Measurements from ENCODE around the gene TUBGCP2.
"Not testable (repeated sequence)": the region's sequence is repeated elsewhere in the genome, so short reads cannot be mapped to it uniquely, and the experiment has no call there.

The TUBGCP2 gene

DNA sequence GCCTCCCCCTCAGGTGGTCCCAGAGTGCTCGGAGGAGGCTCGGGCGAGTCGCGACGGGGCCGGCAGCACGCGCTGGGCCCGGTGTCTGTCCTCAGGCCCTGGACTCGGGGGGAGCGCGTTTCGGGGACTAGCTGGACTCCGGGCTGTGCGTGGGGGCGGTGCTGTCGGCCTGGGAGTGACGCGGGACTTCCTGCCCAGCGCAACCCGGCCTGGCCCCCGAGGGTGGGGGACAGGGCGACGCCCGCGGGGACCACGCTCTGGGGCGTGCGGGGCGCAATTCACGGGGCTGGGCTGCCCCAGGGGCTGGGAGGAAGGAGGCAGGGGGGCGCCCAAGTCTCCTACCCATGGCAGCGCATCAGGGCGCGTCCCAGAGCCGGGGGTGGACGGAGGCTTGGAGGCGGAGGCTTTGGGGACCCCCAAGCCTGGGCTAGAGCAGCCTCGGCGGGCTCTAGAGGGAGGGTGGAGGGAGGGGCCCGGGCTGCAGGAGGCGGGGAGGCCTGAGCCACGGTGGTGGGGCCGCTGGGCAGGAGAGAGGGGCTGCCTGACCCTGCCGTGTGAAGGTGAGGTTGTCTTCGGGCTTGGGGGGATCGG lies 73.3 kb downstream of the TUBGCP2 start:
- H3K79me1 ChIP-seq (replicated peaks; ENCODE audit: low read length, poor library complexity, severe bottlenecking): no peaks in the 10 kb centered on the region
- H3K18ac ChIP-seq (ENCODE audit: low read depth in 1 of 2, low read length in 2 of 2): no peak overlapping the region
- H2BK12ac ChIP-seq (ENCODE audit: low read length in 2 of 2): no peak overlapping the region
- no peak overlapping the region for H2AK5ac ChIP-seq (ENCODE audit: low read length, severe bottlenecking)
- no peak overlapping the region for H2AFZ ChIP-seq (ENCODE audit: low read depth, low read length)
- no peak overlapping the region for H3K4me2 ChIP-seq (ENCODE audit: low read length, poor library complexity, severe bottlenecking)
- H3K4me1 ChIP-seq (ENCODE audit: control insufficient read depth, insufficient read depth, low read depth, low read length): peaks cover 32% of the 10 kb centered on the region
- no peak overlapping the region for H3K27ac ChIP-seq (ENCODE audit: low read length, poor library complexity, severe bottlenecking)
- no peak overlapping the region for H4K8ac ChIP-seq (ENCODE audit: low read length)
- 12% methylated on average over 48 of the region's 48 CpGs for WGBS
- no peak overlapping the region for H2BK120ac ChIP-seq (ENCODE audit: low read depth, low read length)
- H3K36me3 ChIP-seq (ENCODE audit: control insufficient read depth in 1 of 2, insufficient read depth in 2 of 2, low read depth in 1 of 2, low read length in 2 of 2): no peaks in the 10 kb centered on the region
- no peak overlapping the region for H3K14ac ChIP-seq (ENCODE audit: low read length in 2 of 2)
- H3K9ac ChIP-seq (ENCODE audit: low read length): no peak overlapping the region
- H3K23ac ChIP-seq (ENCODE audit: low read length in 2 of 2): no peak overlapping the region
- H3K4me3 ChIP-seq (ENCODE audit: insufficient read depth in 1 of 2, low read depth in 1 of 2, low read length in 2 of 2): no peak overlapping the region
- H3K9me3 ChIP-seq (ENCODE audit: control insufficient read depth, low read length): no peaks in the 10 kb centered on the region
- DNase-seq: no peak
- no peak overlapping the region for H2BK15ac ChIP-seq (ENCODE audit: low read depth, poor library complexity, severe bottlenecking)
- no peak overlapping the region for H3K4ac ChIP-seq (ENCODE audit: low read depth in 1 of 2, low read length in 2 of 2)
- H4K91ac ChIP-seq (ENCODE audit: low read length): no peak overlapping the region
- H2BK5ac ChIP-seq (ENCODE audit: low read depth, low read length, poor library complexity, severe bottlenecking): no peak overlapping the region
- peaks cover 73 to 74% of the 10 kb centered on the region in 2 experiments for H3K27me3 ChIP-seq (ENCODE audit: control insufficient read depth in 1 of 2, insufficient read depth in 1 of 2, low read length in 2 of 2)

DNA sequence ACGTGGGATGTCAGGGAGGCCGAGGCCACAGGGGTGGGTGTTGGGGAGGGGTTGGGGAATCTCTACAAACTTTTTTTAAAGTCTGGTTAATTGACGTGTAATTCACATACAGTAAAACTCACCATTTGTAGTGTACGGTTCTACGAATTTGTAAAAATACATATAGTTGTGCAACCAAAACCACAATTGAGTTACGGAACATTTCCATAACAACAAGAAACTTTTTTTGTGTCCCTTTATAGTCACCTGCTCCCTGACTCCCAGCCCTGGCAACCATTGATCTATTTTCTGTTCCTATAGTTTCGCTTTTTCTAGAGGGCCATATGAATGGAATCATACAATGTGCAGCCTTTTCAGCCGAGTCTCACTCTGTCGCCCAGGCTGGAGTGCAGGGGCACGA lies 73.9 kb downstream of the TUBGCP2 start:
- H3K27ac ChIP-seq (ENCODE audit: low read length, poor library complexity, severe bottlenecking): not testable (repeated sequence)

DNA sequence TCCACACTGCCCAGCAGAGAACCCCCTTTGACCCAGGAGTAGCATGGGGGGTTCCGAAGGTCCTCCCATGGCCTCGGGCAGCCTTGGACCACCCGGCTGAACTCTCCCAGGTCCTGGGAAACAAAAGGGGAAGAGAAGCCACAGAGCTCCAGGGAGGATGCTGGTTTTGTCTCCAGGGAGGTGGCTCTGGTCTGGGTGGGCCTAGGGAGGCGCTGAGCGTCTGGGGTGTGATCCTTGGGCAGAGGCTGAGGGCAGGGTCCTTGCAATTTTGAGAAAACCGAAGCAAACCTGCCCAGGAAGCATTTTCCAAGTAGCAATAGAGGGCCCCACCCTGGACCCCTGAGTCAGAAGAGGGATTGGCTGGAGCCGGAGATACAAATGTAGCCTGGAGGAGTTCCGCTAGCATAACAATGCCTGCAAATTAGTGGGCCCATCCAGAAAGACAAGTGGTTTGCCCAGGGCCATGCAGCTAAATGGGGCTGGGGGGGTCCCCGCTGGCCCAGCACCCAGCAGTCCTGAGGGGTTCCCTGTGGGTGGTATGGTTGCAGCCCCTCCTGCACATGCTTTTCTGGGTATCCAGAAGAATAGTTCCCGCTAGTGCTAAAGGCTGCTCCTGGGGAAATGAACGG lies 76.6 kb downstream of the TUBGCP2 start:
- 73% methylated on average over 11 of the region's 11 CpGs for WGBS
- Histone ChIP-seq H2AK5ac (ENCODE audit: low read length, severe bottlenecking) (no peak overlapping the region), H3K4me2 (ENCODE audit: low read length, poor library complexity, severe bottlenecking) (no peak overlapping the region), H3K9me3 (ENCODE audit: control insufficient read depth, low read length) (no peaks in the 10 kb centered on the region), H2BK5ac (ENCODE audit: low read depth, low read length, poor library complexity, severe bottlenecking) (no peak overlapping the region), H3K23ac (ENCODE audit: low read length in 2 of 2) (no peak overlapping the region), H2BK120ac (ENCODE audit: low read depth, low read length) (no peak overlapping the region), H3K4me3 (ENCODE audit: insufficient read depth in 1 of 2, low read depth in 1 of 2, low read length in 2 of 2) (no peak overlapping the region), H3K36me3 (ENCODE audit: control insufficient read depth in 1 of 2, insufficient read depth in 2 of 2, low read depth in 1 of 2, low read length in 2 of 2) (no peaks in the 10 kb centered on the region), H3K9ac (ENCODE audit: low read length) (no peak overlapping the region), H4K91ac (ENCODE audit: low read length) (no peak overlapping the region), H2AFZ (ENCODE audit: low read depth, low read length) (no peak overlapping the region), H3K27ac (ENCODE audit: low read length, poor library complexity, severe bottlenecking) (no peak overlapping the region), H3K18ac (ENCODE audit: low read depth in 1 of 2, low read length in 2 of 2) (no peak overlapping the region), H3K27me3 (ENCODE audit: control insufficient read depth in 1 of 2, insufficient read depth in 1 of 2, low read length in 2 of 2) (peaks cover 64 to 71% of the 10 kb centered on the region in 2 experiments), H2BK12ac (ENCODE audit: low read length in 2 of 2) (no peak overlapping the region), H3K4ac (ENCODE audit: low read depth in 1 of 2, low read length in 2 of 2) (no peak overlapping the region), H4K8ac (ENCODE audit: low read length) (no peak overlapping the region), H2BK15ac (ENCODE audit: low read depth, poor library complexity, severe bottlenecking) (no peak overlapping the region), H3K14ac (ENCODE audit: low read length in 2 of 2) (no peak overlapping the region), H3K79me1 (replicated peaks; ENCODE audit: low read length, poor library complexity, severe bottlenecking) (no peaks in the 10 kb centered on the region), H3K4me1 (ENCODE audit: control insufficient read depth, insufficient read depth, low read depth, low read length) (peaks cover 20% of the 10 kb centered on the region)
- DNase-seq: no peak

More for the DNA sequence above, 73.9 kb downstream of the TUBGCP2 start:
- H2BK12ac ChIP-seq (ENCODE audit: low read length in 2 of 2); H2BK120ac ChIP-seq (ENCODE audit: low read depth, low read length); H3K79me1 ChIP-seq (replicated peaks; ENCODE audit: low read length, poor library complexity, severe bottlenecking); DNase-seq; H3K36me3 ChIP-seq (ENCODE audit: control insufficient read depth in 1 of 2, insufficient read depth in 2 of 2, low read depth in 1 of 2, low read length in 2 of 2); H2BK5ac ChIP-seq (ENCODE audit: low read depth, low read length, poor library complexity, severe bottlenecking); H4K91ac ChIP-seq (ENCODE audit: low read length); H2BK15ac ChIP-seq (ENCODE audit: low read depth, poor library complexity, severe bottlenecking); H3K4me3 ChIP-seq (ENCODE audit: insufficient read depth in 1 of 2, low read depth in 1 of 2, low read length in 2 of 2); H3K9ac ChIP-seq (ENCODE audit: low read length); H3K4ac ChIP-seq (ENCODE audit: low read depth in 1 of 2, low read length in 2 of 2); H4K8ac ChIP-seq (ENCODE audit: low read length); H2AK5ac ChIP-seq (ENCODE audit: low read length, severe bottlenecking); H2AFZ ChIP-seq (ENCODE audit: low read depth, low read length); H3K9me3 ChIP-seq (ENCODE audit: control insufficient read depth, low read length); H3K4me2 ChIP-seq (ENCODE audit: low read length, poor library complexity, severe bottlenecking); H3K23ac ChIP-seq (ENCODE audit: low read length in 2 of 2); H3K18ac ChIP-seq (ENCODE audit: low read depth in 1 of 2, low read length in 2 of 2); H3K14ac ChIP-seq (ENCODE audit: low read length in 2 of 2): not testable (repeated sequence)
- 89% methylated on average over 5 of the region's 10 CpGs for WGBS
- Histone ChIP-seq H3K27me3 (ENCODE audit: control insufficient read depth in 1 of 2, insufficient read depth in 1 of 2, low read length in 2 of 2) (peaks cover 70 to 74% of the 10 kb centered on the region in 2 experiments), H3K4me1 (ENCODE audit: control insufficient read depth, insufficient read depth, low read depth, low read length) (peaks cover 33% of the 10 kb centered on the region)

DNA sequence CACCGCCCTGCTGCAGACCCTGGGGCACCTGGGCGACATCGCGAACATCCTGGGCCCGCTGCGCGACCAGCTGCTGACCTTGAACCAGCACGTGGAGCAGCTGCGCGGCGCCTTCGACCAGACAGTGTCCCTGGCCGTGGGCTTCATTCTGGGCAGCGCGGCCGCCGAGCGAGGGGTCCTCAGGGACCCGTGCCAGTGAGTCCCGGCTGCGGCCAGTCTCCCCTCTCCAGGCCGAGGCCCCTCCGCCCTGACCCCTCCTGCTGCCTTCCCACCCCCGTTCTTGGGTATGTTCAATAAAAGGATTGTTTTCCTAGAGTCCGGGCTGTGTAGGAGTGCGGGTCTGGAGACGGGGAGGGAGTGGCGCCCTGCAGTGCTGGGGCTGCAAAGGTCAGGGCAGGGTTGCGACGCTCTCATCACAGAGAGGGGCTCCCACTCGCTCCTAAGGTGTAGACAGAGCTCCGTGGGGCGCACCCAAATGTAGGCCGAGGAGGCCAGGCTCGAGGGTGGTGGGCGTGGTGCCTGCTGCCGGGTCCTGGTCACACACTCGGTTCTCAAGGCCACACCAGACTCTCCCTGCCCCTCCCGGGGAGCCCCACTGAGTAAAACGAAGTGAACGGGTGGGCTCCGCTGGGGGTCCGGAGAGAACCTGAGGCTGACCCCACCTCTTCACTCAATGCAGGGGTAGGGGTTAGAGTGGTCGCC lies 77.3 kb downstream of the TUBGCP2 start:
- peaks cover 13% of the 10 kb centered on the region for H3K4me1 ChIP-seq (ENCODE audit: control insufficient read depth, insufficient read depth, low read depth, low read length)
- H3K4ac ChIP-seq (ENCODE audit: low read depth in 1 of 2, low read length in 2 of 2): no peak overlapping the region
- no peak overlapping the region for H2BK15ac ChIP-seq (ENCODE audit: low read depth, poor library complexity, severe bottlenecking)
- peaks cover 64 to 71% of the 10 kb centered on the region in 2 experiments for H3K27me3 ChIP-seq (ENCODE audit: control insufficient read depth in 1 of 2, insufficient read depth in 1 of 2, low read length in 2 of 2)
- no peak for DNase-seq
- no peak overlapping the region for H3K4me3 ChIP-seq (ENCODE audit: insufficient read depth in 1 of 2, low read depth in 1 of 2, low read length in 2 of 2)
- no peak overlapping the region for H2BK5ac ChIP-seq (ENCODE audit: low read depth, low read length, poor library complexity, severe bottlenecking)
- no peak overlapping the region for H3K9ac ChIP-seq (ENCODE audit: low read length)
- no peak overlapping the region for H3K23ac ChIP-seq (ENCODE audit: low read length in 2 of 2)
- no peak overlapping the region for H2AFZ ChIP-seq (ENCODE audit: low read depth, low read length)
- H3K9me3 ChIP-seq (ENCODE audit: control insufficient read depth, low read length): no peaks in the 10 kb centered on the region
- no peaks in the 10 kb centered on the region for H3K79me1 ChIP-seq (replicated peaks; ENCODE audit: low read length, poor library complexity, severe bottlenecking)
- no peaks in the 10 kb centered on the region for H3K36me3 ChIP-seq (ENCODE audit: control insufficient read depth in 1 of 2, insufficient read depth in 2 of 2, low read depth in 1 of 2, low read length in 2 of 2)
- H4K8ac ChIP-seq (ENCODE audit: low read length): no peak overlapping the region
- H2BK12ac ChIP-seq (ENCODE audit: low read length in 2 of 2): no peak overlapping the region
- no peak overlapping the region for H2BK120ac ChIP-seq (ENCODE audit: low read depth, low read length)
- no peak overlapping the region for H2AK5ac ChIP-seq (ENCODE audit: low read length, severe bottlenecking)
- 79% methylated on average over 41 of the region's 44 CpGs for WGBS
- H3K18ac ChIP-seq (ENCODE audit: low read depth in 1 of 2, low read length in 2 of 2): no peak overlapping the region
- H3K4me2 ChIP-seq (ENCODE audit: low read length, poor library complexity, severe bottlenecking): no peak overlapping the region
- no peak overlapping the region for H3K27ac ChIP-seq (ENCODE audit: low read length, poor library complexity, severe bottlenecking)
- H4K91ac ChIP-seq (ENCODE audit: low read length): no peak overlapping the region
- no peak overlapping the region for H3K14ac ChIP-seq (ENCODE audit: low read length in 2 of 2)

All from mesenchymal stem cell (in vitro differentiated cells and primary cell).